ENCODE data around the gene PLEK.
"Not testable (repeated sequence)": the region's sequence is repeated elsewhere in the genome, so short reads cannot be mapped to it uniquely, and the experiment has no call there.

Gene PLEK

DNA sequence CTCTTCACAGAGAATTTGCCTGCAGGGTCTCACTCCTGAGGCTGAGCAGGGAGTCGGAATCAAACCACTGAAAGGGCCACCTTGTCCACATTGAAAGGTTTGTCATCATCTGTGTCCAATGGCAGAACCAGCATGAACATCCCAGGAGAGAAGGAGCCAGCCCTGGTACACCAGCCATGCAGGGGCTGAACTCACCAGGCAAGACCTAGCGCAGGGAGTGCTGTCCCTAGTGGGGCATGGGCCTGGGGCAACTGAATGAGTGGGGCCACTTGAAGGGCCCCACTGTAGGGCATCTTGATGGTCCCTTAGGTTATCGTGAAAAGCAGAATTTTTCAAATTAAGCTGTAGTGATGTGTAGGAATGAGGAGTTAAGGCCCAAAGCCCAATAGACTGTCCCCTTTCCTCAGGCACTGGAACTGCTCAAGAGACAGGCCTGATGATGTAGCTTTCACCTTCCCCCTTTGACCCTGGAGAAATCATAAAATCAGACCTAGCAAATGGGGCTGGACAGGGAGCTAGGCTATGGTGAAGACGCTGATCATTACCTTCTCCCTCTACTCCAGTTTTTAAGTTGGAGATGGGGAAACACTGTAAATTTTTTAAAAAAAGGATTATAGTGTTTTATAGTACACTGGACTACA, 8.4 kb upstream of the PLEK start:
- no peak for DNase-seq

- DNase-seq, result no peak
These were observed 7.3 kb upstream of the PLEK start for GRCh38 chr2:68357605-68358337.

GRCh38 chr2:68359889-68360288, 5.2 kb upstream of the PLEK start:
- no peak for DNase-seq

- DNase-seq, result no peak
These were observed 3.0 kb upstream of the PLEK start for GRCh38 chr2:68362069-68362468.

GRCh38 chr2:68362749-68363148, 2.3 kb upstream of the PLEK start:
- no peak for DNase-seq

DNA sequence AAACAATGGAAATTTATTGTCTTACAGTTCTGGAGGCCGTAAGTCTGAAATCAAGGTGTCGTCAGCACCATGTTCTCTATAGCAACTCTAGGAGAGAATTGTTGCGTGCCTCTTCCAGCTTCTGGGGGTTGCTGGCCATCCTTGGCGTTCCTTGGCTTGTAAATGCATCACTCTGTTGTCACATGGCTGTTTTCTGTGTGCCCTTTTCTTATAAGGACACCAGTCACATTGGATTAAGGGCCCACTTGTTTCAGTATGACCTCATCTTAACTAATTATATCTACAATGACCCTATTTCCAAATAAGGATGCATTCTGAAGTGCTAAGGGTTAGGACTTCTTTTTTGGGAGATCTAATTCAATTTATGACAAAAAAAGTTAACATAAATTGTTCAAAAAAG, 1.4 kb upstream of the PLEK start:
- no peak for DNase-seq

DNA sequence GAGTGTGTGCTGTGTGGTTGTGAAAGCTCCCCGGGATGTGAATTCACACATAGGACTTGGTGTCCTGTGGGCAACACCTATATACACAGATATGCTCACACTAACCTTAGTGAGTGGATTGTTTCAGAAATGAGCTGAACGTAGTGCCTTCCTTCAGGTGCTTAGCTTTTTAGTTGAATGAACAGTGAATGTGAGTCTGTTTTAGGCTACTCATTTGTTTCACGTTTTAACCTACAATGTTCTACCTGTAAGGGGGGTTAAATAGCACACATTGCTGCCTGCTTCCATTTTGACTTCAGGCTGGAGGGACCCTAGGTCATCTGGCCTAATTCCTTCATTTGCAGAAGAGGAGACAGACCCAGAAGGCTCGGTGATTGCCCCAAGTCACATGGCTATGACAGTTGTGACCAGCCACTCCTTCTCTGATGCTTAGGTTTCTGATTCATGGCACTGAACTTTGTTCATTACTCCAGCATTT, 1.0 kb downstream of the PLEK start:
- no peak for DNase-seq

DNA sequence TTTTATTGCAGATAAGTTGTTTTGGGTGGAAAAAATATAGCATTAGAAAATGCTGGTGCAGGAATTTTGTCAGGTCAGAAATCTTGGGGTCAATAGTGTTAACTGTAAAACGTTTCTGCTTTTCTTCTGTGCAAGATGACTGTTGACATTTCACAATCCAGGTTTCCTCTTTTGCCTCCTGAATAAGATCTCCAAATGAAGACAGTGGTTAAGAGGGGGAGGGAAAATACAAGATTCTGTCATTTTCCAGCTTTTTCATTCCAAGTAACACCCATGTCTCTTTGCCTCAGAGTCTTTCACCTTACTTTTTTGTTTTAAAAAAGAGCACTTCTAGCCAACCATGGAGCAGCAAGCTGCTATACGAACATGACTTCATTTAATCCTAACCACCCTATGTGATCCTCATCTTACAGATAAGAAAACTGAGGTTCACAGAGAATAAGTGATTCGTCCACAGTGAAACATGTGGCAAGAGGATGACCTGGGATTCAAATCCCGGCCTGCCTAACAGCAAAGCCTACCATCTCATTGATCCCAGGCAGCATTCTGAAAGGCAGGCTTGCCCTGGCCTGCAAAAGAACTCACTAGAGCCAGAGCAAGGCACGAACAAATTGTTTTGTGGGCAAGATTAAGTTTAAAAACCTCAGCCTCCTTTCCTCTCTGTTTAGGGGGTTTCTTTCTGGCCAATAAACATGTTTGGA, 3.0 kb downstream of the PLEK start:
- DNase-seq, result no peak

- DNase-seq, result no peak
These were observed 3.7 kb downstream of the PLEK start for GRCh38 chr2:68368654-68369336.

- DNase-seq, result no peak
These were observed 4.3 kb downstream of the PLEK start for GRCh38 chr2:68369337-68369734.

- DNase-seq, result no peak
These were observed 6.1 kb downstream of the PLEK start for GRCh38 chr2:68371138-68371537.

DNA sequence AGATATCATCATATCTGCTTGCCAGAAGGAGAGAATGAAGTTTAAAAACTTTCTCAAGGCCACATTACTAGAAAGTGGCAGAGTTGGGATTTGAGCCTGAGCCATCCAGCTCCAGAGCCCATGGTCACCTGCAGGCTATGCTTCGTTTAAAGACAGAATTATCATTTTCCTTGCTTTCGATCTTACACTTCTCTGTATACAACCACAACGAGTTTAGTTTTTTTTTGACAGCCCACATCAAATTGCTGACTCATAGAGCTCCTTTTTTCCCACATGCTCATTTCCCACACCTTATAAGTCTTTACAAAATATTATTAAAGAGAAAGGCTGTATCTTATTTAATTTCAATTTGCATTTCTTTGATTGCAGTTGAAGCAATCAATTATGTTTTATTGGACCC, 6.5 kb downstream of the PLEK start:
- DNase-seq, result no peak

- DNase-seq, result no peak
These were observed 7.4 kb downstream of the PLEK start for GRCh38 chr2:68372485-68372884.

- DNase-seq, result no peak
These were observed 9.1 kb downstream of the PLEK start for GRCh38 chr2:68374184-68374583.

GRCh38 chr2:68375582-68375981, 10.5 kb downstream of the PLEK start:
- no peak for DNase-seq

GRCh38 chr2:68377137-68377780, 12.2 kb downstream of the PLEK start:
- no peak for DNase-seq

DNA sequence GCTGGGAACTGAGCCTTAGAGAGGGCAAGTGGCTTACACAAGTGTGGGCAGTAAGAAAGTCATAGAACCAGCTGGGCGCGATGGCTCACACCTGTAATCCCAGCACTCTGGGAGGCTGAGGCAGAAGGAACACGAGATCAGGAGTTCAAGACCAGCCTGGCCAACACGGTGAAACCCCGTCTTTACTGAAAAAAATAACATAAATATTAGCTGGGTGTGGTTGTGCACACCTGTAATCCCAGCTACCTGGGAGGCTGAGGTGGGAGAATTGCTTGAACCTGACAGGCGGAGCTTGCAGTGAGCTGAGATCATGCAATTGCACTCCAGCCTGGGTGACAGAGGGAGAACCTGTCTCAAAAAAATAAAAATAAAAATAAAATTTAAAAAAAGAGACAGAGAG, 13.7 kb downstream of the PLEK start:
- DNase-seq, result not testable (repeated sequence)

DNA sequence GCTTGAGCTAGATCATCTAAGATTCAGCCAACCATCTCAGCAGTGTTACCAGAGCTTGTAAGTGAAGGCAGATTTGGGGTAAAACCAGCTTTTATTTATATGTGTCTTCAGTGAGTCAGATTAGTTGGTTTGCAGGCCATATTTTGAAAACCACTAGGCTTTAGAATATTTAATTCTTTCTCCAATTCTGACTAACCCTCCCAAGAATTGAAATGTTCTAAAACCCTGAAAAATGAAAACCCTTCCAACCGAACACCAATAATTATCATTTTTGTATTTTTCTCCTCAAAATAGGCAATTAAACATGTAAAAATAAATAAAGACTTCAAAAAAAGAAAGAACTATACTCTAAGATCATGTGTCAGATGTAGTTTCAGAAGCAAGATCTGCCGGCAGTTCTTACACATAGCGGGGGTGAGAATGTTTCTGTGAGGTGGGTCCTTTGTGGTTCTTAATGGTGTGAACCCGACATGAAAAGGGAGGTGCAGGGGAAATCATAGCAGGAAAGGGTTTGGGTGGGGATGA, 14.2 kb downstream of the PLEK start:
- no peak for DNase-seq

- DNase-seq, result no peak
These were observed 18.7 kb downstream of the PLEK start for GRCh38 chr2:68383778-68384177.

DNA sequence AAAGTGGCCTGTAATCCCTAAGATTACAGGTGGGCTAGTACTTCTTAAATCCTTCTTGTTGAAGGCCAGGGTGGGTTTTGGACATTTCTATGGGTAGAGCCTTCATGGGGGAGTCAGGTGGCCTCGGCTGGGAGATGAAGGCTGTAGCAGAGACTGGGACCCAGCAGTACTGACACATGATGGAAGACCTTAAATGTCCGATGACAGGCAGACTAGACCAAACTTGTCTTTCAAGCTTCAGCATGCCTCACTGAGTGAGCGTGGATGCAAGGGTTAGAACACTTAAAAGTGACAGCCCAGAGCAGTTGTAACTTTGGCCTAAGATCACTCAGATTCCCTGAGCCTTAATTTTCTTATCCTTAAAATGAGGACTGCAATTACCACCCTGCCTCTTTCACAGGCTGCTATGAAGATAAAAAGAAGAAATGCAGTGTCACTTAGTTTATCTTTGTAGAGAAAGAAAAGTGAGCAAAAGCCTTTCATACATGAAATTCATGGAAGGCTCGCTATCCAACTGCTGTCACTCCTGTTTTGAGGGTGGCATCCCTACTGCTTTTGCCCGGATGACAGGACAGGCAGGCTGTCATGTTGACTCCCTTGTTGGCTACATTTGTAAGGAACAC, 19.5 kb downstream of the PLEK start:
- DNase-seq, result no peak

- no peak for DNase-seq
These were observed 20.3 kb downstream of the PLEK start for GRCh38 chr2:68385220-68385906.

- DNase-seq, result no peak
These were observed 20.8 kb downstream of the PLEK start for GRCh38 chr2:68385907-68386287.

Data from right hindlimb (tissue), 1 donor.